AG04449 (cell line): ENCODE measurements around the gene TMEM138.
A peak's percentile ranks its signal among the peaks of the same experiment; 100 is the strongest.

Experiments
- CTCF ChIA-PET: fragments of 350-600 bp; formaldehyde crosslinking; extraction: SDS; loops from one replicate; lab custom pipeline; 2021; ENCODE audit warnings: antibody characterized with exemption; lab: Yijun Ruan, JAX
- POLR2A ChIA-PET: fragments of 400-600, 350-600 bp; formaldehyde crosslinking; extraction: SDS; loops from one replicate; lab custom pipeline; 2020; ENCODE audit warnings: antibody characterized with exemption, inconsistent platforms; lab: Yijun Ruan, JAX
- DNase-seq: peaks from one replicate; pipeline ENCODE4 v3.0.0-alpha.2; 2010; ENCODE audit warnings: low read depth, low spot score
- H3K4me3 ChIP-seq: 2 replicates; pipeline ENCODE4 v1.5.1; 2011; ENCODE audit warnings: low read depth, mild to moderate bottlenecking, control low read depth, low read length
- TF ChIP-seq, protein P1 (sequence below): IDR thresholded peaks from one replicate; pipeline ENCODE4 v1.5.1; 2011; ENCODE audit warnings: mild to moderate bottlenecking, moderate library complexity, low read length, control low read depth, inconsistent platforms; ENCODE audit not compliant: insufficient read depth; ENCODE audit errors: missing control alignments

The TMEM138 gene

DNA sequence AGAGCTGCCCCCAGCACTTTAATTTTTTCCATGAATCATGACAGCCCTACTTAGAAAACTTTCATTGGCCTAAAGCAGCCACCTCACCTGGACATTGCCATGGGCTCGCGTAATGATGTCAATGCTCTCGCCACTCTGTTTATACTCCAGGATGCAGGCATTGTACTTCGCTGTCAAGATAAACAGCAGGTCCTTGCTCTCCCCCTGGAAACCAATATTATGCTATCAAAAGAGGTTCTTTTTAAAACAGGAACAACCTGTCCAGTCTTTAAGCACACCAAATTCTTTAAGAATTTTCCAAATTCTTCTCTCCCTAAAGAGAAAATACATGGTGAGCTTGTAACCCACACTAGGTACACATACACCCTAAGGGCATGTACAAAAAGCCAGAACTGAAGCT lies 32.3 kb upstream of the TMEM138 start:
- H3K4me3 ChIP-seq, result no peak overlapping the region
- POLR2A ChIA-PET, result no interaction called here
- TF ChIP-seq, protein P1, sequence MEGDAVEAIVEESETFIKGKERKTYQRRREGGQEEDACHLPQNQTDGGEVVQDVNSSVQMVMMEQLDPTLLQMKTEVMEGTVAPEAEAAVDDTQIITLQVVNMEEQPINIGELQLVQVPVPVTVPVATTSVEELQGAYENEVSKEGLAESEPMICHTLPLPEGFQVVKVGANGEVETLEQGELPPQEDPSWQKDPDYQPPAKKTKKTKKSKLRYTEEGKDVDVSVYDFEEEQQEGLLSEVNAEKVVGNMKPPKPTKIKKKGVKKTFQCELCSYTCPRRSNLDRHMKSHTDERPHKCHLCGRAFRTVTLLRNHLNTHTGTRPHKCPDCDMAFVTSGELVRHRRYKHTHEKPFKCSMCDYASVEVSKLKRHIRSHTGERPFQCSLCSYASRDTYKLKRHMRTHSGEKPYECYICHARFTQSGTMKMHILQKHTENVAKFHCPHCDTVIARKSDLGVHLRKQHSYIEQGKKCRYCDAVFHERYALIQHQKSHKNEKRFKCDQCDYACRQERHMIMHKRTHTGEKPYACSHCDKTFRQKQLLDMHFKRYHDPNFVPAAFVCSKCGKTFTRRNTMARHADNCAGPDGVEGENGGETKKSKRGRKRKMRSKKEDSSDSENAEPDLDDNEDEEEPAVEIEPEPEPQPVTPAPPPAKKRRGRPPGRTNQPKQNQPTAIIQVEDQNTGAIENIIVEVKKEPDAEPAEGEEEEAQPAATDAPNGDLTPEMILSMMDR, result no peak
- CTCF ChIA-PET, result interaction anchor here (0.9 to 11.7 kb wide), 4 partner anchors 41 to 76 kb away, joined by 4 to 150 read pairs (median 14); partner anchors contain the start of gene TMEM216
- no peak for DNase-seq

DNA sequence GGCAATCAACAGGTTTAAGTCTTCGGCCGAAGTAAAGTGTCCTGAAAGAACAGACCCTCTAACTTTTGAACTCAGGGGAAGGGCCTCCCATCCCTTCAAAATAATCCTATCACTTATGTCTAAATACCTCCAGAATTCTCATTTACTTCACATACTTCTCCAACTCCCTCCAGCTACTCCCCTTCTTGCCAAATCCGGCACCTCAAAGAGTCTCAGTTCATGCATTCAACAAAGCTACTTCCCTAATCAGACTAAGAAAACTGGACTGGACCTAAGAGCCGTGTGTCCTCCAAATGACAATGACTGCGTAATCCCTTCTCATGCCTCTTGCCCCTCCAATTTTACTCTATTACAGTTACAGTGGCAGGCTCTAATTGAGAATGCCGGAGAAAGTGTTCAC lies 30.5 kb upstream of the TMEM138 start:
- no peak for DNase-seq
- peak overlapping the region; percentile 95 for H3K4me3 ChIP-seq
- CTCF ChIA-PET, result interaction anchor here (0.7 to 11.7 kb wide), 6 partner anchors 16 to 77 kb away, joined by 3 to 150 read pairs (median 5); partner anchors contain the start of genes CYB561A3, TMEM138 and TMEM216
- POLR2A ChIA-PET, result interaction anchor here (1.4 kb wide), 1 partner anchor 30 kb away, joined by 8 read pairs; the partner anchor contains the start of genes CYB561A3 and TMEM138
- TF ChIP-seq, protein P1, result no peak

DNA sequence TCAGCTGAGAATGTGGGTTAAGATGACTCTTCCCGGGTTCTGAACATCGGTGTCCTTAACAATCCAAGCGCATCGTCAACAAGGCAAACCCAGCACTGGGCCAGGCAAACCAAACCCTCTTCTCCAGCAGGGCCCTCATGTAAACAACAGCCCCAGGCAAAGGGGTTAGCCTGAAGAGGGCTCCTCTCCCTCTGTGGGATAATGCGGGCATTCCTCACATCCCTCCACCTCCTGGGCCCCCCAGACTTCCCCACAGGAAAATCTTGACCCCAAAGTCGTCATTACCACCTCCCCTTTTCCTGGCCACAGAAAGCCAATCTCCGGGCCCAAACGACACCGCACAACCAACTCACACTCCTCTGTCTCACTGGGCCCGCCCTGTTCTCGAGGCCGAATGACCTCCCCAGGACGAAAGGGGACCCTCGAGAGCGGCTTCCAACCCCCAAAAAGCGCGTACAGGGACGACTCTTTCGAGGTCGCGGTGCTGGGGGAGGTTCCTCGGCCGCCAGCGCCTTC lies 29.8 kb upstream of the TMEM138 start:
- TF ChIP-seq, protein P1, result no peak
- peak overlapping the region; percentile 95 for H3K4me3 ChIP-seq
- ChIA-PET POLR2A (interaction anchor here (1.4 kb wide), 1 partner anchor 29 kb away, joined by 8 read pairs; the partner anchor contains the start of genes CYB561A3 and TMEM138), CTCF (interaction anchor here (0.7 to 11.7 kb wide), 4 partner anchors 16 to 52 kb away, joined by 3 to 150 read pairs (median 4); partner anchors contain the start of genes CYB561A3 and TMEM138)
- no peak for DNase-seq

DNA sequence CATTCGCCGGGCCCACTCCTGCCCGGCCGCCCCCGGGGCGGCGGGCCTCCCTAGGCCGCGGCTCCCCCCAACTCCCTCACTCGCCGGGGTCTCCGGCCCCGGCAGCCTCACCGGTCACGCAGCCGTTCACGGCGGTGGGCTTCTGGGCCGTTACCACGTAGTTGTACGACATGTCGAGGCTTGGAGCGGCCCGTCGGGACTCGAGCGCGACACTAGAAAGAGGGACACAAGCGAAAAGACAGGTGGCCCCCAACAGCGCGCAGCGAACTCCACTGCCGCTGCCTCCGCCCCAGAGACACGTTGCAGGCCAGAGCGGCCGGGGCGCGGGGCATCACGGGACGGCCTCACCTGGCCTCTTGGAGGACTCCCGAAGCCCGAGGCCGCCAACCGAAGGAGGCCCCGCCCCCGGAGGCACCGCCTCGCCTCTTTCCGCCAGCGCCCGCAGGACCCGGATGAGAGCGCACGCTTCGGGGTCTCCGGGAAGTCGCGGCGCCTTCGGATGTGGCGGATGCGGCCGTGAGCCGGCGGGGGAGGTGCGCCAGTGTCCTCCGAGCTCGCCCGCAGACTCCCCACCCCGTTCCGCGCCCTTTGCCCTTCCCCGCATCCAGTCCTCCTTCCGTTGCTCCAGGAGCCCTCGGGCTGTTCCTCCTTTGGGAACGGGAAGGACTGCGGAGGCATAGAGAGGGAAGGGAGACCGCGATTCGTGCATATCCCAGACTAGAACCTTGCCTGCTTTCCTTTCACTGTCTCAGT lies 29.2 kb upstream of the TMEM138 start, which contains the start of the genes DDB1 and TKFC:
TSS of gene DDB1 (minus strand) at position 309 of the 753 bp plus-strand sequence. CDS start at position 172, 137 bp downstream.
TSS of gene TKFC (plus strand) at position 432 of the 753 bp plus-strand sequence. CDS start 1,501 bp downstream, outside the sequence.
- ChIA-PET POLR2A (interaction anchor here (1.5 to 1.8 kb wide), 3 partner anchors 29 to 53 kb away, joined by 6 to 9 read pairs (median 6); partner anchors contain the start of genes CYB561A3 and TMEM138), CTCF (interaction anchor here (1.2 to 10.1 kb wide), 7 partner anchors 9 to 102 kb away, joined by 3 to 926 read pairs (median 5); partner anchors contain the start of genes CYB561A3, TMEM138 and TMEM216)
- DNase-seq, result no peak
- TF ChIP-seq, protein P1, result no peak
- H3K4me3 ChIP-seq, result peak within 1 kb of the TSS; percentile 95

DNA sequence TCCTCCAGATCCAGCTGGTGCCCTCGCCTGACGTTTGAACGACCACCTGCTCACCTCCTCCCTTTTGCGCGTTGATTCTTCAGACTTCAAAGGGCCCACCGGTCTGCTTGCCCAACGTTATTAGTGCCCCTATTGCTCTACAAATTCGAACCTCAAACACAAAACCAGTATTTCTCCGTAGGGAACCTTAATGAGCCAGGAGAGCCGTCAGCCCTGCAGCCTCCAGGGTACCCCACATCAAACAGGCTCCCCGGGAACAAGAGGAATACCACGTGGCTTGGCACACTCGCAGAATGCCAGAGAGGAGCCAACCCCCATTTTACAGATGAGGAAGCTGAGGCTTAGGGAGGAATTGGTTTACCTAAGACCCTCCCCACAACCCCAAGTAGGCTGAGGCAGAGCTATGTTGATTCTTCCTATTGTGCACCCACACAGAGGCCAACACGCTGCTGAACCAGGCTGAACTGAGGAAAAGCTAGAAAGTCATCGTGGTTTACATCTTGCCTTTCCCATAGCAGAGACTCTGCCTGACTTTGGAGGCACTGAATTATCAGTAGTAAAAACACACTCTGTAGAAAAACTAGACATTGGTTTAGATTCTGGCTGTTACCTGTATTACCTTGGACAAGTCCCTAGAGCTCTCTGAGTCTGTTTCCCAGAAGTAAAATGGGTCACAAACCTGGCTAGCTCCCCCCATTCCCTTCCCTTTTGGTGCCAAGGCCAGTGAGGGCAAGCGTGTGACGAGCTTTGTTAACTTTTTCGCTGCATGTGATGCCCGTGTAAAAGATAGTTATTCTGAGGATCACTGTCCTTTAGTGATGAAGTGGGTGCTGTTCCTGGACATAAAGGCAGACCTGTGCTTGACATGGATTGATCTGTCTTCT lies 28.4 kb upstream of the TMEM138 start:
- DNase-seq, result no peak
- CTCF ChIA-PET, result interaction anchor here (1.2 to 10.1 kb wide), 10 partner anchors 8 to 103 kb away, joined by 3 to 926 read pairs (median 4); partner anchors contain the start of genes CYB561A3, TMEM138 and TMEM216
- TF ChIP-seq, protein P1, result no peak
- H3K4me3 ChIP-seq, result peak overlapping the region; percentile 95
- POLR2A ChIA-PET, result interaction anchor here (1.5 to 1.8 kb wide), 3 partner anchors 28 to 53 kb away, joined by 6 to 9 read pairs (median 6); partner anchors contain the start of genes CYB561A3 and TMEM138
